Tongue (tissue), 3 donors: ENCODE results near the gene MED6. TPM values are rescaled to one million over a fixed set of nuclear protein-coding genes. Genes with fewer than 3 reads are reported as not detected.

ENCODE experiments used
- DNase-seq: peaks from one replicate; pipeline ENCODE4 v3.0.0-alpha.2; 2015
- small RNA-seq: library from RNA; depleted of rRNA; stranded (forward); fragments of <200 nt; gene quantifications from one replicate; pipeline ENCODE3, GENCODE V24; 2014; ENCODE audit warnings: low replicate concordance
- total RNA-seq: library from RNA; depleted of rRNA; stranded (reverse); fragments of >200 nt; gene quantifications from one replicate; pipeline ENCODE4 v1.2.3, GENCODE V29; 2014

The MED6 gene
- total RNA-seq, 1 donor from 2014 or later = 57.1 TPM

DNA sequence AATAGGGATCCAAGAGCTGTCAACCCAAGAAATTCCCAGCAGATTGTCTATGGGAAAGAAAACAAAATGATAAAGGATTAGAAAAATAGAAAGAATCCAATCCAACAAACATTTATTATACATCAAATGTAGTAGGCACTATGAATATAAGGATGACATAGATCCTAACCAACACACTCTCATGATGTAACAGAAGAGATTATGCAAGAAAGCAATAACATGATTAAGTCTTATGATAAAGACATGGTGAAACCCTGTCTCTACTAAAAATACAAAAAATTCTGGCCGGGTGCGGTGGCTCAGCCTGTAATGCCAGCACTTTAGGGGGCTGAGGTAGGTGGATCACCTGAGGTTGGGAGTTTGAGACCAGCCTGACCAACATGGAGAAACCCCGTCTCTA is 2.7 kb downstream of the MED6 start:
- DNase-seq = no peak

DNA sequence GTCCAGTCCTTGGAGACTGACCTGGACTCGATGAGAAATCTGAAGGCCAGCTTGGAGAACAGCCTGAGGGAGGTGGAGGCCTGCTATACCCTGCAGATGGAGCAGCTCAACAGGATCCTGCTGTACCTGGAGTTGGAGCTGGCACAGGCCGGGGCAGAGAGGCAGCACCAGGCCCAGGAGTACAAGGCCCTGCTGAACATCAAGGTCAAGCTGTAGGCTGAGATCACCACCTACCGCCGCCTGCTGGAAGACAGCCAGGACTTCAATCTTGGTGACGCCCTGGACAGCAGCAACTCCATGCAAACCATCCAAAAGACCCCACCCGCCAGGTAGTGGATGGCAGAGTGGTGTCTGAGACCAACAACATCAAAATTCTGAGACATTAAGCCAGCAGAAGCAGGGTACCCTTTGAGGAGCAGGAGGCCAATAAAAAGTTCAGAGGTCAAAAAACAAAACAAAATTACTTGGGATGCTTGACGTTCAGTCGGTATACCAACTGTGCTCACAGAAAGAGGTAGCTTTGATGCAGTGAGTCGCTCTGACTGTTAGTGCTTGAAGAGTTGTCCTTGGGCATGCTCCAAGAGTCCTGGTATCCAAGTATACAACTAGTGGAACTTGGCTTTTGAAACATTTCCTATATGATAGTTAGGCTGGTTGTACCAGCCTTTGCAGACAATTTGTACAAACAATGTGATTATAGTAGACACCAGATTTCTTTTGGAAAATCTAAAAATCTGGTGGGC is 4.8 kb downstream of the MED6 start:
- no peak for DNase-seq

DNA sequence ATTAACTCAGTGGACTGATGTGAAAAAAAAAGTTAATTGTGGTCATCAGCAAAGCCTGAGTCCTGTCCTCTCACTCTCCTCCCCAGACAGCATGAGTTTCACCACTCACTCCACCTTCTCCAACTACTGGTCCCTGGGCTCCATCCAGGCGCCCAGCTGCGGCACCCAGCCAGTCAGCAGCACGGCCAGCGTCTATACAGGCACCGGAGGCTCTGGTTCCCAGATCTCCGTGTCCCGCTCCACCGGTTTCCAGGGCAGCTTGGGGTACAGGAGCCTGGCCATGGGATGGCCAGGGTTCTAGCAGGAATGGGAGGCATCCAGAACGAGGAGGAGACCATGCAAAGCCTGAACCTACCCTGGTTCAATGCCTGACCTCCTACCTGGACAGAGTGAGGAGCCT is 6.0 kb downstream of the MED6 start:
- DNase-seq = no peak

DNA sequence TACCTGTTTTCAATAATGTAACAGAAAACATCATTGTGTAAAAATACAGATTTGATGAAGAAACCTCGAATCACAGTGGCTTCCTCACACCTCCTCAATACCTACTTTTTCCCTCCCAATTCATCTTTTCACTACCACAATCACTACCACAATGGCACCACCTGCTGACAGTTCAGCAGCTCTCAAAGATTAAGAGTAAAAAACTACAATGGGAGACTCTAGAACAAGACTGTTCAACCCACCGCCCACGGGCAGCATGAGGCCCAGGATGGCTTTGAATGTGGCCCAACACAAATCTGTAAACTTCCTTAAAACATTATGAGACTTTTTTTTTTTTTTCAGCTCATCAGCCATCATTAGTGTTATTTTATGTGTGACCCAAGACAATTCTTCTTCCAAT is 15.2 kb downstream of the MED6 start:
- no peak for DNase-seq

DNA sequence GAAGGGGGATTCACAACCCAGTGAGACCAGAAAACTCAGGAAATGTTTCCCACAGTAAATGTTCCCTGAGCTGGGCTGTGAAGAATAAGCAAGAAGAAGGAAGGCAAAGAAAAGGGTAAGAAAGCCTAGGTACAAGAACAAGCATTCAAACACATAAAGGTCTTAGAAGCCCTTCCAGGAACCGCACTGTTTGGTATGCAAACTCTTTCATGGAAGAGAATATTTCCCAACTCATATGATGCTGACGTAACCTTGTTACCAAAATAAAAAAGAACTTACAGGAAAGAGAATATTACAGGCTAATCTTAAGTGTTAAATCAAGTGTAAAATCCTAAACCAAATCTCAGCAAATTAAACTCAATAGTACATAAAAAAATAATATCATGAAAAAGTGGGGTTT is 23.6 kb downstream of the MED6 start:
- DNase-seq = no peak

DNA sequence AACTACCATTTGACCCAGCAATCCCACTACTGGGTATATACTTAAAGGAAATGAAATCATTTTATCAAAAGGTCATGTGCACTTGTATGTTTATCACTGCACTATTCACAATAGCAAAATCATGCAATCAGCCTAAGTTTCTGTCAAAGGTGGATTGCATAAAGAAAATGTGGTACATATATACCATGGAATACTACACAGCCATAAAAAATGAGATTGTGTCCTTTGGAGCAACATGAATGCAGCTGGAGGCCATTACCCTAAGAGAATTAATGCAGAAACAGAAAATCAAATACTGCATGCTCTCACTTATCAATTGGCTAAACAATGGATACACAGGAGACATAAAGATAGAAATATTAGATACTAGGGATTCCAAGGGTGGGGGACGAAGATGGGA is 27.4 kb downstream of the MED6 start:
- no peak for DNase-seq

DNA sequence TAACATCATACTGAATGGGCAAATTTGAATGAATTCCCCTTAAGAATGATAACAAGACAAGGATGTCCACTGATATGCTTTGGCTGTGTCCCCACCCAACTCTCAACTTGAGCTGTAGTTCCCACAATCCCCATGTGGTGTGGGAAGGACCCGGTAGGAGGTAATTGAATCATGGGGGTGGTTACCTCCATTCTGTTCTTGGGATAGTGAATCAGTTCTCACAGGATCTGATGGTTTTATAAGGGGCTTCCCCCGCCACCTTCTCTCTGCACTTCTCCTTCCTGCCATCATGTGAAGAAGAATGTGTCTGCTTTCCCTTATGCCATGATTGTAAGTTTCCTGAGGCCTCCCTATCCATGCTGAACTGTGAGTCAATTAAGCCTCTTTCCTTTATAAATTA is 29.3 kb downstream of the MED6 start:
- DNase-seq = no peak

DNA sequence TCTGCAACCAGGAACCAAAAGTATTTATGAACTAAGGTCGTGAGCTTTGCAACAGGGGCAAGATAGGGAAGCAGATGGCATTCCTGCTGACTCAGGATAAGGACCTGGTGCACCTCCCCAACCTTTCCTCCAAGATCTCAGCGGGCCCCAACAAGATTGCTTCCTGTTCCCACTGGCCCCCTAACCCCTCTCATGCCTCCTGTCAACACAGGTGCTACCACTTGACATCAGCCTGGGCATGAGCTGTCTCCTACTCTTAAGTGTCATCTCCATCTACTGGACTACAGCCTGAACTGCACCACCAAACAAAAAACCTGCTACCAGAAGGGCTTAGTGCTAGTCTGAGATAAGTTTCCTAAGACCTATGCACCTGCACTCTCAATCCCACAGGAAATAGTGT is 32.7 kb downstream of the MED6 start:
- DNase-seq = peak; percentile 32

DNA sequence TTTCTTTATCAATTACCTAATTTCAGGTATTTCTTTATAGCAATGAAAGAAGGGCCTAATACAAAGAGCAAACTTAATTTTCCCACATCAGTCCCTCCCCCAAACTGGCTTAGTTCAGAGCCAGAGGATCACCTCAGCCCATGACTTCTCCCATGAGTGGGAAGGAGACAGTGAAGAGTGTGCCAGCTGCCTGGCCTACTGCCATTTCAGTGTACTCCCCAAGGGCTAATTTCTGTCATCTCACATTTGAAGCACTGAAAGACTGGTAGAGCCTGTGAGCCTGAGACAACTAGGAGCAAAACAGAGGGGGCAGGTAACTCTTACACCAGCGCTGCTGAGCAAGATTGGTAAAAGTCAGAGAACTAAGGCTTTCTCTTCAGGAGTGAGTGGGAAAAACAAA is 36.6 kb downstream of the MED6 start:
- DNase-seq = peak; percentile 63

DNA sequence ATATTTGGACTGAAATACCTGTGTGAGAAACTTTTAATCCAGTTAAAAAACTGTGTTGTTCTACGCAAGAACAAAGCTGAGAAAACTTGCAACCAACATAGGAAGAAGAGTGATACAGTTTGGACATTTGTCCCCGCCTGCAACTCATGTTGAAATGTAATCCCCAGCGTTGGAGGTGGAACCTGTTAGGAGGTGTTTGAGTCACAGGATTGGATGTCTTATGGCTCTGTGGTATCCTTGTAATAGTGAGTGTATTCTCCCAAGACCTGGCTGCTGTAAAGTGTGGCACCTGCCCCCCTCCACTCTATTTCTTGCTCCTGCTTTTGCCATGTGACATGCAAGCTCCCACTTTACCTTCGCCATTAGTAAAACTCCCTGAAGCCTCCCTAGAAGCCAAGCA is 37.0 kb downstream of the MED6 start:
- no peak for DNase-seq

DNA sequence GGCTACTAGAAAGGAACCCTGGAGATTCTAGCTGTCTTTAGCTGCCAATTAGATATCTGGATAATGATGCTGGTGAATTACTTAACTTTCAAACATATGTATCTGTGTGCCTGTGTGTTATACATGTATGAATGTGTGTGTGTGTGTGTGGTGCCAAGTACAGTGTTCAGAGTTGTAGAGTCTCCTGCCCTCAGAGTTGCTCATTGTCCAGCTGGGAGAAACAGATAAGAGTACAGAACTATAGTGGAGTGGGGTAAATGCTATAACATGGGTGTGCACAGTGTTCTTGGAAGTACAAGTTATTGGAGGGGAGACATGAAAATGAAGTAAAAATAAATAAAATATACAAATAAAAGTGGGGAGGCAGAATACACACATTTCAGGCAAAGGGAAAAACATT is 42.1 kb downstream of the MED6 start:
- DNase-seq = no peak

DNA sequence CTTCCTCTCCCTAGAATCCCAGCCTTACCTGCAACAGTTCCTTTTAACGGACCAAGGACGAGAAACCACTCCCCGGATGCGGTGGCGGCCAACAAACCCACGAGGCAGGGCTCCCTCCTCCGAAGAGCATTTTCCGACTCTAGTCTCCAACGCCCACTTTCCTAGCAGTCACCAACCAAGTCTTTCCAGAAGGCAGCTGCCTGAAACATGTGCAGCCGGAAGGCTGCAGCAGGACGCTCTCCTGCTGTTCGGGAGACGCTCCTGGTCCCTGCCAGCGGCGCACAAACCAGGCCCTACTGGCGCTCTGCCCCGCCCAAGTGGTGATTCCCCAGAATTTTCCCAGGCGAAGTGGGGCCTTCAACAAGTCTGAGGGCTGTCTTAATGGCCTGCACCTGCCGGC is 44.6 kb downstream of the MED6 start:
- DNase-seq = peak; percentile 56

DNA sequence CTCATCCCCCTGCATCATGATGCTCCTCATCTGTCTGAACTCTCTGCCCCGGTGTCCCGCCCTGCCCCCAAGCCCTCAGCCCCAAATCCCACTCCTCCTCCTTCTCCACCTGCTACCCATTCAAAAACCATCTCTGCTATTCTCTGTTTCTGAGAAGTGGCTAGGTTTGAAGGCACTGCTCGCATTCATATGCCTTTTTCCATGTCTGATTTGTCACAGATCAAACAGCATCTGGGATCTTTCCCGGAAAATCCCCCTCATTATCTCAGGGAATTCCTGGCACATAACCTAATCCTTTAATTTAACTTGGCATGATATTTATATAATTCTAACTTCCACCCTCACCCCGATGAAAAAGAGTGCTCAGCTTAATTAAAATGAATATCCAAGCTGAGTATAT is 62.4 kb downstream of the MED6 start:
- DNase-seq = peak; percentile 24

DNA sequence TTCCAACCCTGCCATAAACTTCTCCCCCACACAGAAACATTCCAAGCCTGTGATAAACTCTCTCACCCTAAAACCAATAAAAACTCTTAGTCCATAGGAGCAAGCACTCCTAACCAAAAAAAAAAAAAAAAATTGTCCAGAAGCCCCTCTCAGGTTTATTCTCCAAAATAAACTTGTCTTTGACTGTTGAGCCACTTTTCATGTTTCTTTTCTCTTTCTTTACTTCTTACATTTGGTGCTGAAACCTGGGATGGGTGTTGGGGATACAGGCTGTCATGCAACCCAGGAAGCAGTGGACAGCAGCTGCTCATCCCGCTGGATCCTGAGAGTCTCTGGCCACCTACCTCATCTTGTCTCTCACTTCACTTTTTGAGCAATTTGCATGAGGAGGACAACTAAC is 63.6 kb downstream of the MED6 start:
- no peak for DNase-seq

DNA sequence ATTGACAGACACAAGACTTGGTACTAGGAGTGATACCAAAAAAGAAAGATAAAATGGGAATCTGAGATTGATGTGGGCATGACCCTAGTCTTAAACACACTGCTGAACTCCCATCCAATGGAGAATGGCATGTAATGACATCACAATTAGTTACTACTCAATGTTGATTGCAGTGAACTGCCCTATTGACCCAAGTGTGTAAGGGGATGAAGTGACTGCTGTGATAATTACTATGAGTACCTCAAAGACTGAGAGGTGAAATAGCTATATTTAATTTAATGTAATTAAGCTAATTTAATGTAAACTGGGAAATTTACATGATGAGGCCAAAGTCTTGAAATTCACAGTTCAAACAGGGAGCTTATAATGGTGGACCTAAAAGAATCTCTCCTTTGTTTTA is 65.6 kb downstream of the MED6 start, which contains the start of gene ADAM20:
TSS of gene ADAM20 (minus strand) at position 101 of the 400 bp plus-strand sequence. CDS start 10,247 bp downstream, outside the sequence.
- no peak for DNase-seq

Small RNA genes within 50 kb of the gene (small RNA-seq; reads per million reads assigned to genes)
- not detected for gene RN7SL77P

Other genes starting within 250 kb of the MED6 start
- gene COX16, start 241.0 kb downstream of the MED6 start, total RNA-seq = 40.6 TPM
- 41.6 TPM for gene SYNJ2BP, start 183.6 kb downstream of the MED6 start, total RNA-seq
- not detected for gene ADAM21, start 148.5 kb downstream of the MED6 start, total RNA-seq
- 5.0 TPM for gene ADAM20, start 65.7 kb downstream of the MED6 start, total RNA-seq
- 4.2 TPM for gene TTC9, start 41.3 kb upstream of the MED6 start, total RNA-seq
- gene MAP3K9, start 208.9 kb upstream of the MED6 start, total RNA-seq = 6.7 TPM